DND-41 (cell line): ENCODE results near the gene TTC16.

Experiments
- ATAC-seq: fragments of 200-7000 bp; cut with Tn5 transposase; 3 replicates; pipeline ENCODE4 v1.9.1; 2021; ENCODE audit warnings: low read depth; ENCODE audit not compliant: insufficient read depth
- DNase-seq: peaks from one replicate; pipeline ENCODE4 v3.0.0-alpha.2; 2020
- H2AFZ ChIP-seq: 2 replicates; pipeline ENCODE4 v1.6.0; 2012; ENCODE audit warnings: low read depth, low read length
- H3K27ac ChIP-seq: 2 replicates; pipeline ENCODE4 v1.5.1; 2012; ENCODE audit warnings: low read length, inconsistent platforms
- H3K27me3 ChIP-seq: fragments of 200-600 bp; sonication (generic); 2 replicates; pipeline ENCODE4 v1.6.0; 2012; ENCODE audit warnings: low read length, mild to moderate bottlenecking, inconsistent platforms; ENCODE audit not compliant: insufficient read depth, poor library complexity
- H3K36me3 ChIP-seq: 2 replicates; pipeline ENCODE4 v1.5.1; 2012; ENCODE audit warnings: low read length, inconsistent platforms; ENCODE audit not compliant: insufficient read depth
- H3K4me1 ChIP-seq: 2 replicates; pipeline ENCODE4 v1.5.1; 2012; ENCODE audit warnings: mild to moderate bottlenecking, low read length; ENCODE audit not compliant: insufficient read depth
- H3K4me2 ChIP-seq: 2 replicates; pipeline ENCODE4 v1.6.0; 2012; ENCODE audit warnings: mild to moderate bottlenecking, moderate library complexity, low read length, inconsistent platforms; ENCODE audit not compliant: insufficient read depth
- H3K4me3 ChIP-seq, 2 experiments: fragments of 200-600 bp in 1 of 2; shearing (Covaris generic) in 1 of 2; 2 replicates each; pipeline ENCODE4 v1.5.1; 2012 to 2016; ENCODE audit warnings: inconsistent platforms in 2 of 2, low read length in 2 of 2, mild to moderate bottlenecking in 2 of 2, low read depth in 1 of 2, moderate library complexity in 1 of 2
- H3K79me2 ChIP-seq: 2 replicates; pipeline ENCODE4 v1.6.0; 2012; ENCODE audit warnings: low read length, inconsistent platforms; ENCODE audit not compliant: insufficient read depth
- H3K9ac ChIP-seq: 2 replicates; pipeline ENCODE4 v1.6.0; 2012; ENCODE audit warnings: low read depth, mild to moderate bottlenecking, inconsistent platforms, low read length, moderate library complexity
- H3K9me3 ChIP-seq: 2 replicates; pipeline ENCODE4 v1.5.1; 2012; ENCODE audit warnings: low read length, moderate library complexity, mild to moderate bottlenecking, inconsistent platforms; ENCODE audit not compliant: insufficient read depth, severe bottlenecking
- H4K20me1 ChIP-seq: 2 replicates; pipeline ENCODE4 v1.6.0; 2012; ENCODE audit warnings: low read length; ENCODE audit not compliant: insufficient read depth
- EZH2 ChIP-seq: IDR thresholded peaks from 3 replicates; pipeline ENCODE4 v1.6.1; 2012; ENCODE audit warnings: borderline replicate concordance, low read depth, mild to moderate bottlenecking, moderate library complexity, low read length, inconsistent platforms; ENCODE audit not compliant: severe bottlenecking
- TF ChIP-seq, protein P1 (sequence below): IDR thresholded peaks from 2 replicates; pipeline ENCODE4 v1.5.1; 2012; ENCODE audit warnings: borderline replicate concordance, low read length, moderate library complexity, mild to moderate bottlenecking; ENCODE audit not compliant: poor library complexity, severe bottlenecking; ENCODE audit errors: extremely low read depth

TTC16 gene

DNA sequence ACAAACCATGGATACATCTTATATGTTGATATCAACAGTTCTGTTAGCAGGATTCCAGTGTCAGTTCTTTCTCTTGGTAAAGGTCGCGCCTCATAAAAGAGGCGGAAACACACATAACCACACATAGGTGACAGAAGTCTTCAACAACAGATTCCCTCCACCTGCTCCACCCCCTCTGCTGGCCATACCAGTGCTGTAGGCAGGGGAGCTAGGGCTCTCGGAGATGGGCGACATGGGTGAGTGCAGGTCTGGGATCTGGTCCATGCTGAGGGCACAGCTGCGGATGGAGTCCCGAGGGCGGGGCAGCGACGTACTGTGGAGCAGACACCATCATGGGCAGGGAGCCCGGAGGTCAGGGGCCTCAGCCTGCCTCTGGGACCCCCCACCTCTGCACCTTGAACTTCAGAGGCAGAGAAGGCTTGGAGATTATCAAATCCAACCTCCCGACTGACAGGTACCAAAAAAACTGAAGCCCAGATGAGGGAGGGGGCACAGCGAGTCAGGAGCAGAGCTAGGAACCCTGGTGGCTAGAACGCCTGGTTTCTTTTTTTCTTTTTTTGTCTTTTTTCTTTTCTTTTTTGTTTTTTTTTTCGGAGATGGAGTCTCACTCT, 31.2 kb downstream of the TTC16 start:
- Histone ChIP-seq H3K36me3 (no peaks in the 10 kb centered on the region), H3K4me3 (no peak overlapping the region), H3K27ac (no peak overlapping the region), H2AFZ (no peak overlapping the region), H3K27me3 (no peaks in the 10 kb centered on the region), H3K79me2 (no peaks in the 10 kb centered on the region), H3K4me2 (no peak overlapping the region), H3K4me1 (no peaks in the 10 kb centered on the region), H3K9ac (no peak overlapping the region), H3K9me3 (no peaks in the 10 kb centered on the region), H4K20me1 (no peaks in the 10 kb centered on the region)
- ATAC-seq (no peak), DNase-seq (no peak)
- TF ChIP-seq EZH2 = no peak
- TF ChIP-seq, protein P1, sequence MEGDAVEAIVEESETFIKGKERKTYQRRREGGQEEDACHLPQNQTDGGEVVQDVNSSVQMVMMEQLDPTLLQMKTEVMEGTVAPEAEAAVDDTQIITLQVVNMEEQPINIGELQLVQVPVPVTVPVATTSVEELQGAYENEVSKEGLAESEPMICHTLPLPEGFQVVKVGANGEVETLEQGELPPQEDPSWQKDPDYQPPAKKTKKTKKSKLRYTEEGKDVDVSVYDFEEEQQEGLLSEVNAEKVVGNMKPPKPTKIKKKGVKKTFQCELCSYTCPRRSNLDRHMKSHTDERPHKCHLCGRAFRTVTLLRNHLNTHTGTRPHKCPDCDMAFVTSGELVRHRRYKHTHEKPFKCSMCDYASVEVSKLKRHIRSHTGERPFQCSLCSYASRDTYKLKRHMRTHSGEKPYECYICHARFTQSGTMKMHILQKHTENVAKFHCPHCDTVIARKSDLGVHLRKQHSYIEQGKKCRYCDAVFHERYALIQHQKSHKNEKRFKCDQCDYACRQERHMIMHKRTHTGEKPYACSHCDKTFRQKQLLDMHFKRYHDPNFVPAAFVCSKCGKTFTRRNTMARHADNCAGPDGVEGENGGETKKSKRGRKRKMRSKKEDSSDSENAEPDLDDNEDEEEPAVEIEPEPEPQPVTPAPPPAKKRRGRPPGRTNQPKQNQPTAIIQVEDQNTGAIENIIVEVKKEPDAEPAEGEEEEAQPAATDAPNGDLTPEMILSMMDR = no peak

DNA sequence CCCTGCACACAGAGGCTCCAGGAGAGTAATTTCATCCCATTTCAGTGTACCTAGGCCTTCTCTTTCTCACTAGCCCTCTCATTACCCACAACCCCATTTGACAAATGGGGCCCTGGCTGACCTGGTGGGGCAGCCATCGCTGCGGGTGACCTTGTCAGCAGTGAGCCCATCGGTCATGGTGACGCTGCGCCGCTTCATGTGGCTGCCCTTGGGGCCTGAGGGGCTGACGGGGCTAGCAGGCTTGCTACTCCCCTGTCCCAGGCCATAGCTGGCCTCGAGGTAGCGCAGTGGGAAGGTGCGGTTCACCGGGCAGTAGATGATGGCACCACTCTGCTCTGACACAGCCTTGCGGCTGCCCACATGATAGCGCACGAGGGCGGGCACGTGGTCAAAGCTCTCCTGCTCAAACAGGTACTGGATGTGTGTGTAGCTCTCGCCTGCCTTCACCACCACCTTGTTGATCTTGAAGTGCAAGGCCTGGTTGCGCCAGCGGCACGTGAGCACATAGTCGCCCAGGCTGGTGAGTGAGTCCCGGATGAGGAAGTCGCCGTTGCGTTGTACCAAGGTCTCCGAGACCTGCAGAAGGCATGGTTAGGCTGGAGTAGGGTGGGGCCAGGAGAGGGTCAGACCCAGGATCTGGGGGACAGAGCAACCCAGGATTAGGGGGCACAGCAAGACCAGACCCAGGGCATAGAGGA, 33.4 kb downstream of the TTC16 start:
- Histone ChIP-seq H3K9me3 (no peaks in the 10 kb centered on the region), H3K79me2 (no peaks in the 10 kb centered on the region), H3K36me3 (no peaks in the 10 kb centered on the region), H3K27ac (no peak overlapping the region), H3K4me2 (no peak overlapping the region), H4K20me1 (no peaks in the 10 kb centered on the region), H2AFZ (no peak overlapping the region), H3K27me3 (no peaks in the 10 kb centered on the region), H3K9ac (no peak overlapping the region), H3K4me3 (no peak overlapping the region), H3K4me1 (no peaks in the 10 kb centered on the region)
- ATAC-seq (no peak), DNase-seq (no peak)
- TF ChIP-seq, protein P1 = no peak
- no peak for TF ChIP-seq EZH2

DNA sequence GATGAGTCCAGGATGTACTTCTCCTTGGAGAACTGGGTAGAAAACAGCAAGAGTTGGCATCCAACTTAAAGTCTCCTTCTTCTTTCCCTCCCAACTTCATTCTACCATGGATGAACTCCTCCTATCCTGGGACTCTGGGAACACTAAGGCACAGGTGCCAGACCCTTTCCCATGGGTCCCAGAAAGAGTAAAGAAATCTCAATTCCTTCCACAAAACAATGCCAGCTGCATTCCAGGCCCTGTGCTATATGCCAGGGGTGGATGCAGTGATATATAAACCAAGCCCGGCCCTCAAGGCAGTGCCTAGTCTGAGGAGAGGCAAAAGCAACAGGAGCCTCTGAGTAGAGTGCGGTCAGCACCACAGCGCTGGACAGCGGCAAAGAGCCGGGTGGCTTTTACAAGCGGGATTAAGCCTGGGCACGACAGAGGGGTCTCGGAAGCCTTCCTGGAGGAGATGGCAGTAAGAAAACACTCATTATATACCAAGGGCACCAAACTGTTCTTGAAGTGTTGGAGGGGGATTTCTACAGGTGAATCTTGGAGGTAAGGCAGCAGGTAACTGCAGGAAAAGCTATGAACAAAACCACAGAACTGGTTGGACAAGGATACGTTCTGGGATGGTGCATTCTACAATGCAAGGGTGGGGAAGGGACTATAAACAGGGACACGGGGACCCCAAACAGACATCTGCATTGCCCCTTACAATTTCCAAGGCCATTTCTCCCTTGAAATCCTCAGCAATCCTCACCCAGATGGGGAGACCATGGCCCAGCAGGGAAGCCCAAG, 35.6 kb downstream of the TTC16 start:
- DNase-seq (peak; percentile 40), ATAC-seq (peak; percentile 70)
- Histone ChIP-seq H3K27ac (no peak overlapping the region), H3K9me3 (no peaks in the 10 kb centered on the region), H3K4me2 (no peak overlapping the region), H3K36me3 (no peaks in the 10 kb centered on the region), H3K4me1 (no peaks in the 10 kb centered on the region), H3K9ac (no peak overlapping the region), H4K20me1 (no peaks in the 10 kb centered on the region), H3K27me3 (no peaks in the 10 kb centered on the region), H2AFZ (no peak overlapping the region), H3K79me2 (no peaks in the 10 kb centered on the region), H3K4me3 (no peak overlapping the region)
- TF ChIP-seq, protein P1 = no peak
- TF ChIP-seq EZH2 = no peak
